ENCODE results near the gene SDF4.
A peak's percentile ranks its signal among the peaks of the same experiment; 100 is the strongest.

Gene SDF4

DNA sequence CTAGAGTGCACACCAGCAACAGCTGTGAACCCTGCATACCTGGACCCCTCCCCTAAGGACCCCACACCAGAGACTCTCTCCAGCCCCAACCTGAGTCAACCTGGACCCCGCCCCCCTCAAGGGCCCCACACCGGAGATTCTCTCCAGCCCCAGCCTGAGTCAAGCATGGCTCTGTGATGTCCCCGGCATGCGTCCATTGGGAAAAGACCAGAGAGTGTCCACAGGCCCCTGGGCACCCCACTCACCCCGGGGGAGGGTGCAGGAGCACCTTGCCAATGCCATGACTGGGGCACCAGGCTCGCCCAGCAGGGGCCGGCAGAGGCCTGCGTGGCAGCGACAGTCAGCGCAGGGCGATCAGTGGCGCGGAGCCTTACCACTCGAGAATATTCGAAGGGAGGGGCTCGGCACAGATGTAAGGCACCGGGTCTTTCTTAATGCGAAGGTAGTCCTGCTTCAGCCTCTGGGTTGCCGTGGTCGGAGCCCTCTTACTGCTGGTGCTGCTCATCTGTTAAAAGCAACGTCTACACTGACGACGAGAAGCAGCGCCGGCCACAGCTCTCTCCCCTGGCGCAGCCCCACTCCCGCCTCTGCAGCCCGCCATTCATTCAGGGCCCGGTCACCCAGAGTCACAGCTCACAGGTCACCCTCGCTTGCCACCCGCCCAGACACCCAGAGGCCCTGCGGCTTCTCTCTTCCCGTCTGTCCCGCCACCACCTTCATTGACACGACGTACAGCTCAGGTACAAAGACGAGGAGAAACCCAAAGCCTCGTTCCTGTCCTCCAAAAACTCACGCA is 35.9 kb upstream of the SDF4 start:
- Histone ChIP-seq H3K79me1 (ENCODE audit: low read length) (no peaks in the 10 kb centered on the region), H3K18ac (ENCODE audit: low read length) (no peak overlapping the region), H3K27me3 (ENCODE audit: insufficient read depth, low read length) (no peaks in the 10 kb centered on the region), H4K8ac (ENCODE audit: low read depth, low read length) (no peak overlapping the region), H4K12ac (ENCODE audit: low read depth, low read length) (no peak overlapping the region), H3K4me2 (ENCODE audit: low read length) (no peak overlapping the region), H2AFZ (ENCODE audit: insufficient read depth, low read length, poor library complexity) (no peak overlapping the region), H3K9ac (ENCODE audit: low read length) (no peak overlapping the region), H2BK120ac (ENCODE audit: insufficient read depth, low read length, poor library complexity) (no peak overlapping the region), H3K79me2 (ENCODE audit: control insufficient read depth, insufficient read depth, low read length, poor library complexity) (peaks cover 13% of the 10 kb centered on the region), H3K27ac (ENCODE audit: low read depth, low read length) (no peak overlapping the region), H4K91ac (ENCODE audit: low read depth, low read length) (no peak overlapping the region), H3K4me1 (ENCODE audit: control insufficient read depth in 1 of 2, insufficient read depth in 2 of 2, low read length in 2 of 2) (peaks cover 6 to 16% of the 10 kb centered on the region in 2 experiments), H2BK12ac (ENCODE audit: low read length) (no peak overlapping the region), H2AK5ac (ENCODE audit: low read length) (no peak overlapping the region), H3K23ac (ENCODE audit: low read length) (no peak overlapping the region), H2BK5ac (ENCODE audit: low read depth, low read length, poor library complexity) (no peak overlapping the region), H3K36me3 (ENCODE audit: control insufficient read depth in 1 of 2, insufficient read depth in 2 of 2, low read length in 2 of 2) (peaks cover 46 to 58% of the 10 kb centered on the region in 2 experiments), H3K9me3 (ENCODE audit: insufficient read depth, low read depth, low read length) (peaks cover 4% of the 10 kb centered on the region), H3K14ac (ENCODE audit: low read length) (no peak overlapping the region), H3K4ac (ENCODE audit: low read depth, low read length) (no peak overlapping the region), H3K4me3 (ENCODE audit: low read depth, low read length) (no peak overlapping the region)
- no peak for DNase-seq
- no CpG with 5 or more reads among the region's 39 CpGs for WGBS (ENCODE audit: extremely low coverage, insufficient coverage, insufficient read length)

DNA sequence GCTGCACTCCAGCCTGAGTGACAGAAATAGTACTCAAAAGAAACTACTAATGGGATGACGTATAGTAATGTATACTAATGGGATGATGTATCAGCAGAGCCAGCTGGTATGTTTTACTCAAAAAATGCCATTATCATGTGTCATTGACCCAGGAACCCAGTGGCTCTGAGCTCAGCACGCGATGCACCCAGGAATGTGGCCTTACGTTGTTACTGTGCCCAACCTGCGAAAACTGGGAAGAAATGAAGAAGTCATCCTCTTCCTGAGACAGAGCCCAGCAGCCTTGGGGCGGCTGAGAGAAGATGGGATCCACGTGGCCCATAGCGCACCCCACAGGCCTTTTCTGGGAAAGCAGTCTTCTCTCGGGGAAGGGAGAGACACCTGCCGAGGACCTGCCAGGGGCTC is 33.1 kb upstream of the SDF4 start:
- Histone ChIP-seq H3K4me2 (ENCODE audit: low read length) (no peak overlapping the region), H3K36me3 (ENCODE audit: control insufficient read depth in 1 of 2, insufficient read depth in 2 of 2, low read length in 2 of 2) (peaks cover 64 to 70% of the 10 kb centered on the region in 2 experiments), H3K9ac (ENCODE audit: low read length) (no peak overlapping the region), H3K23ac (ENCODE audit: low read length) (no peak overlapping the region), H3K4ac (ENCODE audit: low read depth, low read length) (no peak overlapping the region), H3K79me1 (ENCODE audit: low read length) (no peaks in the 10 kb centered on the region), H3K27ac (ENCODE audit: low read depth, low read length) (no peak overlapping the region), H3K4me3 (ENCODE audit: low read depth, low read length) (no peak overlapping the region), H2AK5ac (ENCODE audit: low read length) (no peak overlapping the region), H2AFZ (ENCODE audit: insufficient read depth, low read length, poor library complexity) (no peak overlapping the region), H2BK5ac (ENCODE audit: low read depth, low read length, poor library complexity) (no peak overlapping the region), H3K27me3 (ENCODE audit: insufficient read depth, low read length) (no peaks in the 10 kb centered on the region), H3K9me3 (ENCODE audit: insufficient read depth, low read depth, low read length) (no peaks in the 10 kb centered on the region), H4K12ac (ENCODE audit: low read depth, low read length) (no peak overlapping the region), H4K91ac (ENCODE audit: low read depth, low read length) (no peak overlapping the region), H3K79me2 (ENCODE audit: control insufficient read depth, insufficient read depth, low read length, poor library complexity) (no peaks in the 10 kb centered on the region), H4K8ac (ENCODE audit: low read depth, low read length) (no peak overlapping the region), H2BK120ac (ENCODE audit: insufficient read depth, low read length, poor library complexity) (no peak overlapping the region), H3K18ac (ENCODE audit: low read length) (no peak overlapping the region), H2BK12ac (ENCODE audit: low read length) (no peak overlapping the region), H3K4me1 (ENCODE audit: control insufficient read depth in 1 of 2, insufficient read depth in 2 of 2, low read length in 2 of 2) (peaks cover 0 to 4% of the 10 kb centered on the region in 2 experiments), H3K14ac (ENCODE audit: low read length) (no peak overlapping the region)
- no CpG with 5 or more reads among the region's 10 CpGs for WGBS (ENCODE audit: extremely low coverage, insufficient coverage, insufficient read length)
- DNase-seq = peak; percentile 61 to 67

DNA sequence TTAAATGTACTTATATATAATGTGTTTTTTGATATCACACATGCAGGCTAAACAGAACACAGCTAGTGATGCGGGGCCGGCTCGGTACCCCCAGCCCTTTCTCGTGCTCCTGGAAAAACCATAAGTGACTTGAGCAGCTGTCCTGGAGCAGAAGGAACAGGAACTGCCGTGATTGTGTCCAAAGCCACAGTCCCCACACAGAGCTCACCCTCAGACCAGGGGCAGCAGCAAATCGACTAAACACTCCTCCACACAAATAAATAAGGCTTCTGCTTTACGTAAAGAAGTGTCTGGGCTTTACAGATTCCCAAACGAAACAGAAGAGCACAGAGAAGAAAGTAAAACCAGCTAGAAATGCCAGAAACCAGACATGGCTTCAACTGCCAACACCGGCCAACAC is 32.2 kb upstream of the SDF4 start:
- no peaks in the 10 kb centered on the region for H3K79me2 ChIP-seq (ENCODE audit: control insufficient read depth, insufficient read depth, low read length, poor library complexity)
- H3K23ac ChIP-seq (ENCODE audit: low read length) = no peak overlapping the region
- peaks cover 2% of the 10 kb centered on the region for H3K9me3 ChIP-seq (ENCODE audit: insufficient read depth, low read depth, low read length)
- no peak overlapping the region for H4K8ac ChIP-seq (ENCODE audit: low read depth, low read length)
- H3K27me3 ChIP-seq (ENCODE audit: insufficient read depth, low read length) = no peaks in the 10 kb centered on the region
- H3K4me2 ChIP-seq (ENCODE audit: low read length) = no peak overlapping the region
- peaks cover 0 to 4% of the 10 kb centered on the region in 2 experiments for H3K4me1 ChIP-seq (ENCODE audit: control insufficient read depth in 1 of 2, insufficient read depth in 2 of 2, low read length in 2 of 2)
- no peak overlapping the region for H2BK5ac ChIP-seq (ENCODE audit: low read depth, low read length, poor library complexity)
- H3K14ac ChIP-seq (ENCODE audit: low read length) = no peak overlapping the region
- no peak overlapping the region for H2AK5ac ChIP-seq (ENCODE audit: low read length)
- peaks cover 72 to 77% of the 10 kb centered on the region in 2 experiments for H3K36me3 ChIP-seq (ENCODE audit: control insufficient read depth in 1 of 2, insufficient read depth in 2 of 2, low read length in 2 of 2)
- H3K79me1 ChIP-seq (ENCODE audit: low read length) = no peaks in the 10 kb centered on the region
- H3K18ac ChIP-seq (ENCODE audit: low read length) = no peak overlapping the region
- no peak overlapping the region for H4K91ac ChIP-seq (ENCODE audit: low read depth, low read length)
- H3K9ac ChIP-seq (ENCODE audit: low read length) = no peak overlapping the region
- H3K27ac ChIP-seq (ENCODE audit: low read depth, low read length) = no peak overlapping the region
- no peak overlapping the region for H2BK120ac ChIP-seq (ENCODE audit: insufficient read depth, low read length, poor library complexity)
- DNase-seq = no peak
- no peak overlapping the region for H3K4ac ChIP-seq (ENCODE audit: low read depth, low read length)
- WGBS (ENCODE audit: extremely low coverage, insufficient coverage, insufficient read length) = no CpG with 5 or more reads among the region's 9 CpGs
- no peak overlapping the region for H3K4me3 ChIP-seq (ENCODE audit: low read depth, low read length)
- H4K12ac ChIP-seq (ENCODE audit: low read depth, low read length) = no peak overlapping the region
- H2BK12ac ChIP-seq (ENCODE audit: low read length) = no peak overlapping the region
- no peak overlapping the region for H2AFZ ChIP-seq (ENCODE audit: insufficient read depth, low read length, poor library complexity)

DNA sequence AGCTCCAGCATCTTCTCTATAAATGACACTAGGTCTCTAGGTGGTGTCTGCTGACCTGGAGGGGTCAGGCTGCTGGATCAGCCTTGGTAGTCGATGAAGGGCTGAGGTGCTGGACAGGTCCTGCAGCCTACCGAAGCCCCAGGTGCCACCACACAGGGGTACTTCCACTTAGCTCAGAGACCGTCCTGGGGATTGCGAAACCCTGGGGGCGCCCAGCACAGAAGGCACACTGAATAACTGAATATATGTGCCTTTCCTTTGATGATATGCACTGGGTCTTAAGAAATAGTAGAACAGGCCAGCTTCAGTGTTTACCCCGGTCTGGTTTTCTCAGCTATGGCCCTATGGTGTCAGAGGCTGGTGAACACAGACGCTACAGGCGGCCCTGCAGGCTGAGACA is 31.0 kb upstream of the SDF4 start:
- Histone ChIP-seq H3K14ac (ENCODE audit: low read length) (no peak overlapping the region), H3K4me1 (ENCODE audit: control insufficient read depth in 1 of 2, insufficient read depth in 2 of 2, low read length in 2 of 2) (peaks cover 0 to 4% of the 10 kb centered on the region in 2 experiments), H4K12ac (ENCODE audit: low read depth, low read length) (no peak overlapping the region), H2BK12ac (ENCODE audit: low read length) (no peak overlapping the region), H3K79me1 (ENCODE audit: low read length) (no peaks in the 10 kb centered on the region), H3K36me3 (ENCODE audit: control insufficient read depth in 1 of 2, insufficient read depth in 2 of 2, low read length in 2 of 2) (peaks cover 71 to 74% of the 10 kb centered on the region in 2 experiments), H2AK5ac (ENCODE audit: low read length) (no peak overlapping the region), H3K27ac (ENCODE audit: low read depth, low read length) (no peak overlapping the region), H3K9me3 (ENCODE audit: insufficient read depth, low read depth, low read length) (peaks cover 5% of the 10 kb centered on the region), H3K18ac (ENCODE audit: low read length) (no peak overlapping the region), H2BK5ac (ENCODE audit: low read depth, low read length, poor library complexity) (no peak overlapping the region), H3K4me3 (ENCODE audit: low read depth, low read length) (no peak overlapping the region), H3K27me3 (ENCODE audit: insufficient read depth, low read length) (no peaks in the 10 kb centered on the region), H3K4me2 (ENCODE audit: low read length) (no peak overlapping the region), H2BK120ac (ENCODE audit: insufficient read depth, low read length, poor library complexity) (no peak overlapping the region), H3K23ac (ENCODE audit: low read length) (no peak overlapping the region), H3K9ac (ENCODE audit: low read length) (no peak overlapping the region), H3K79me2 (ENCODE audit: control insufficient read depth, insufficient read depth, low read length, poor library complexity) (no peaks in the 10 kb centered on the region), H4K91ac (ENCODE audit: low read depth, low read length) (no peak overlapping the region), H3K4ac (ENCODE audit: low read depth, low read length) (no peak overlapping the region), H4K8ac (ENCODE audit: low read depth, low read length) (no peak overlapping the region), H2AFZ (ENCODE audit: insufficient read depth, low read length, poor library complexity) (no peak overlapping the region)
- no CpG with 5 or more reads among the region's 8 CpGs for WGBS (ENCODE audit: extremely low coverage, insufficient coverage, insufficient read length)
- no peak for DNase-seq

All from trophoblast cell (in vitro differentiated cells and primary cell).